GM21381 (cell line): ENCODE results near the gene SOWAHA.
"Not testable (repeated sequence)": the region's sequence is repeated elsewhere in the genome, so short reads cannot be mapped to it uniquely, and the experiment has no call there.

Source experiments
- ATAC-seq: cut with Tn5 transposase; IDR thresholded peaks from one replicate; pipeline ENCODE4 v1.9.1; 2021; ENCODE audit warnings: mild to moderate bottlenecking, moderate library complexity; ENCODE audit not compliant: unreplicated experiment

The SOWAHA gene

DNA sequence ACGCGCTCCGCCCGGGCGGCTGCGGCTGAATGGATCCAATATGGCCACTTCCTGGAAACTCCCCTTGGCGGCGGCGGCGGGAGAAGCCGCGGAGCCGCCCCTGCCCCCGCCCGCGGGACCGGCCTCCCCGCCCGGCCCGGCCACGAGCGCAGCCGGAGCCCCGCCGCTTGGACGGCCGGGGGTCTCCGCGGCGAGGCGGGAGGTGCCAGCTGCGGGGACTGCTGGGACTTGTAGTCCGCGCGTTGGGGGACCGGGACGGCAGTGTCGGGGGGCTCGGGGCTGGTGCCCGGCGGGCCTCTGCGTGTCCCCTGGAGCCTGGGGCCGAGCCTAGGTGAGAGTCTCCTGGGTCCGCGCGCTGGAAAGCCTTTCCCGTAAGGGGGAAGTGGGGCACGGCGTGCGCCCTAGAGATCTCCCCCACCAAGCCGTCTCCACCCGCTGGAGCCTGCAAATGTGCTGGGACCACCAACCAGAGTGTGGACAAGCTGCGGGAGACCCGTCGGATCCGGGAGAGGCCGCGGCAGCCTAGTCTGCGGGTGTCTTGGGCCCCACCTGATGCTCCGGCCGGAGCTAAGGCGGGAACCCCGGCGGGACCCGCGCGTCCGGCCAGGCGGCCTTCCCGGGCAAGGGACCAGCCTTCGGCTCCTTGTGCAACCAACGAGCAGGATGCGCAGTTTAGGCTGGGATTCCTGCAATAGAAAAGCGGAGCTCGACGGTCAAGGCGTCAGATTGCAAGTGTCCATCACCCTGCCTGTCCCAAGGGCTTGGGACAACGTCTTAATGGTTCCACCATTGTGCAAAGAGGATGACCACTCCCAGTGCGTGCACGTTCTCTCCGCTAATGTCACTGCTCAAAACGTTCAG lies 35.7 kb upstream of the SOWAHA start, which contains the start of gene SEPTIN8:
SEPTIN8 (minus strand) TSS at position 31 of the 861 bp plus-strand sequence. CDS start 102 bp downstream, outside the sequence.
- peak; percentile 60 for ATAC-seq

DNA sequence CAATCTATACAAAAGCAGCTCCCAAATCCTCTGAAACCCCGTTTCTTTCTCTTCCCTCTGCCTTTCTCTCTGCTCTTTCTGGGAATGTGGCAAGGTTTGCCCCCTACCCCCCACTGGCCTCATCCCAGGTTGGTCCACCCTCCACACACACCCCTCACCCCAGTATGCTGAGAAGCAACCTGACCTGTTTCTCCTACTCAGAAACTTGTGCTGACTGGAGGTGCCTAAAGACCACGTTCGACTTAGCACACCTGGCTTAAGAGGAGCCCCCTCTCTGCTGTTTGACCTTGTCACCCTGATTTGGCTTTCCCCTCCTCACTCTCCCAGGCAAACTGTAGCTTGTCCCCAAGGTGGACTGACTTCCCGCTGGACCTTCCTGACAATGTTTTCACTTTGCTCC lies 35.0 kb upstream of the SOWAHA start:
- no peak for ATAC-seq

- ATAC-seq: no peak
Measured at GRCh38 chr5:132778856-132779255, 34.2 kb upstream of the SOWAHA start.

DNA sequence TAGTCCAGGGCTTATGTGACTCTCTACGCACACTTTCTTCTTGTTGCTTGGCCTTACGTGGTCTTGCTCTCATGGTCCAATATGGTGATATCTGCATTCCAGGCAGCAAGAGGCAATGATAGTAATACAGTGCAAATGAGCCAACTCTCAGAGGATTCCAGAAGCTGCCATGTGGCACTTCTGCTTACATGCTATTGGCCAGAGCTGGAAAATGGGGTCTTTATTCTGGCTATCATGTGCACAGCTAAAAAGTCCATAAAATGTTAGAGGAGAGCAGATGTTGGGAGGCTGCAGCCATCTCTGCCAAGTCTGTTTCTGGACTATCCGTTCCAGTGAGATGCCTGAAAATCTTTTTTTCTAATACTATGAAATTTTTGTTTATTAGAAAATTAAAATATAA lies 33.1 kb upstream of the SOWAHA start:
- ATAC-seq: no peak

- ATAC-seq: no peak
Measured at GRCh38 chr5:132780577-132780976, 32.5 kb upstream of the SOWAHA start.

DNA sequence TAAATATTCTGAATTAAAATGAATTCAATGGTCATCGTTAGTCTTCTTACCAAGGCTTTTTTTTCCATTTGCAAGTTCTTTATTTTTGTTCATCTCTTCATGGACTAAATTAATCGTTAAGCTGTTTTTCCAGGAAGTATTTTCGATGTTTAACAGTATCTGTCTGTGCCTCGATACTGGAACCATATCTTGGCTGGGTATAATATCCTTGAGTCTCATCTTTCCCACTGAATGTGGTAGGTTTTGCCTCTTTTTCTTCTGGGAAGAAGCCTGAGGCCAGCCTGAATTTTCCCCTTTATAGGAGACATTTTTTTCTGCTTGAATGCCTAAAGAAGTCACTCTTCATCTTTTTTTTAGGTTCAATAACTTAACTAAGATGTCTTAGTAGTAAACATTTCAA lies 32.1 kb upstream of the SOWAHA start:
- no peak for ATAC-seq

- no peak for ATAC-seq
Measured at GRCh38 chr5:132782101-132782500, 31.0 kb upstream of the SOWAHA start.

DNA sequence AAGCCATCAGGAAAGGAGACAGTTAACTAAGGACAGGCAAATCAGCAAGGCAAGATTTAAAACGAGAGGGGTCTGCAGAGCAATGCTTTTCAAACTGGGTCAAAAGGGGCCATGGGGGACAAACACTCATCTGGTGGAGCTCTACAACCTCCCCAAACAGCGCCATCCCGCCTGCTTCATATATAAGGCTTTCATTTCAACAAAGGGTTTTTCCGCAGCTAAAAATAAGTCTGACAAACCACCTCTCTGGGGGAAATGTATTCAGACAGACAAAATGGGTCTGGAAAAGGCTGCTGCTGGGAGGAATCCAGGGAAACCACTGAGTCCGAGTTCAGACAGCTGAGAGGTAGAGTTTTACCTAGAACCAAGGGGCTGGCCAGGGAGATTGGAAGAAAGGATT lies 27.7 kb upstream of the SOWAHA start:
- no peak for ATAC-seq

DNA sequence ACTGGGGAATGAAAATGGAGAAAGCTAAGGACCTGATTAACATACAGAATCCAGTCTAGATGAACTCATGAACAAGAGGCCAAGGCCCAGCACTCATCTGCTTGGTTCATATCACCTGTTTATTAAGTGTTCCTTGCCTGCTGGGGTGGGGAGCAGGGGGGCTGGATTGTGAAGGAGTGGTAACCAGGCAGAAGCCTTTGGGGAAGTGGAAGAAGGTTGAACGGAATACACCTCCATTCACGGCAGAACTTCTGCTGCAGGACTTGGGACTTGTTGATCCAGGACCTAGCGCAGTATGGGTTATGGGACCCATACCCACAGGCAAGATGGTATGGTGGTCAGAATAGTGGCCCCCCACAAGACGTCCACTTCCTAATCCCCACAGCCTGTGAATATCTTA lies 27.2 kb upstream of the SOWAHA start:
- no peak for ATAC-seq

DNA sequence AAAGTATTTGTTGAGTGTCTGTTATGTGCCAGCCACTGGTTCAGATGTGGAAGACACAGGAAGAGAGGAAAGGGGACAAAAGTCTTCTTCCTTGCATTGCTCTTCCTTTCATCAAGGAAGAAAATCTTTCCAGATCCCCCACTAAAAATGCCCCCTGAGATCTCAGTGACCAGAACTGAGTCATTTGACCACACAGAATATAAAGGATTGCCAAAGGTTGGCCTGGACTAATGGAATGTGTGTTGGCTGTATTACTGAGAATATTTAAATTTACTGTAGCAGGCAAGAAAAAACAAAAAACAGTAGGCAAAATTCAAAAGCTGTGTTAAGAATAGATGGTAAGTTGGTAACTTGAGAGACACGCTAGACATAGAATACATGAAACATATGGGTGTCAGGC lies 26.0 kb upstream of the SOWAHA start:
- no peak for ATAC-seq

- no peak for ATAC-seq
Measured at GRCh38 chr5:132788508-132788907, 24.6 kb upstream of the SOWAHA start.

- ATAC-seq: no peak
Measured at GRCh38 chr5:132788990-132789886, 23.9 kb upstream of the SOWAHA start.

GRCh38 chr5:132790201-132790865 lies 22.8 kb upstream of the SOWAHA start:
- ATAC-seq: no peak

GRCh38 chr5:132791026-132791425 lies 22.1 kb upstream of the SOWAHA start:
- no peak for ATAC-seq

GRCh38 chr5:132797651-132798050 lies 15.5 kb upstream of the SOWAHA start:
- ATAC-seq: no peak

DNA sequence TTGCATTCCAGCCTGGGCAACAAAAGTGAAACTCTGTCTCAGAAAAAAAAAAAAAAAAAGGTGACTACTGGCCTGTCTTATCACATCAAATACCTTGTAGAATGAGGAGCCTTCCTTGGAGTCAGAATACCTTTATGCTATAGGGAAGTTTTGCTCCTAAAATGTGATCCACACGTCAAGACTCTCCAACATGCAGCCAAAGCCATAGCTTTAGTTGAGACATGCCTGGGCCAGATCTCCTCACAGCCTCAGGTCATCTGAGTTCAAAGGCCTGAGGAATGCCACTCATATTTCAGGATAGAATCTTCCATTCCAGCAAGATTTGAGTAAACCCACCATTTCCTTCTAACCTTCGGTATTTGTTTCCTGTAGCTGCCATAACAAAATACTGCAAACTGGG lies 13.7 kb upstream of the SOWAHA start:
- no peak for ATAC-seq

DNA sequence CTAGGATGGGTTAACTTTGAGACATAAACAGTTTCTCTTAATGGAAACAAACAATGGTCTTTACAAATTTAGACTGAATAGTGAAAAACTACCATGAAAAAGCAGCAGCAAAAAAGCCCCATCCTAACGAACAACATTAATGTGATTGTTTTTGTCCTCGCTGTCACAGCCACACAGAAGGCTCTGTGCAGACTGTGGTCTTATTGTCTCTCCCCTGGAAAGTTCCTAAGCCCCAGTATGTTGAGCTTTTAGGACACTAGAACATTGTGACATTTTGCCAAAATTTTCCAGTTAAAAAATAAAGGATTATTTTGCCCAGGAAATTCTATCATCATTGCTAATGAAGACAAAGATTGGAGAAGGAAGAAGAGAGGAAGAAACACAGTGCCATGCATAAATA lies 12.6 kb upstream of the SOWAHA start:
- ATAC-seq: no peak

DNA sequence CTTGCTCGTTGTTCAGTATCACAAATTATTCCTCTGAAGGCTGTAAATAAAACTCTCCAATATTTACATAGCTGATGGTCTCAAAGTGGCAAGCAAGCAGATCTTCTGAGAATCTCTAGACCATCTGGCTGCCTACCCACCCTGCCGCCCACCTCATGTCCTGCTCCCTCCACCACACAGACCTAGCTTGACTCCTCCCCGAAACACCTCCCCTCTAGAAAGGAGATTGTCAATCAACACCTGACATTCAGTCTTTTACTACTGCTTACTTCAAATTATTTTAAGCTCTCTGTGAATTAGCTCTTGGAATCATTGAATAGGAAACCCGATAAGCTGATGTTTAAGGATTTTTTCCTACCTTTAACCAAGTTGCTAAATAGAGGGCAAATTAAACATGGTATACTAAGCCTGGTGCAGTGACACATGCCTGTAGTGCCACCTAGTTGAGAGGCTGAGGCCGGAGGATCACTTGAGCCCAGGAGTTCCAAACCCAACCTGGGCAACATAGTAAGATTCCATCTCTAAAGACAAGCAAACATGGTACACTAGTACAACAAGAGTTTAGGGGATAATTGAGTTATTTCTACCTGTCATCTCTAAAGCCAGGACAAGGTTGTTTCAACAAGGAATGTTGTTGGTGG lies 10.9 kb upstream of the SOWAHA start:
- no peak for ATAC-seq

GRCh38 chr5:132802685-132803066 lies 10.4 kb upstream of the SOWAHA start:
- not testable (repeated sequence) for ATAC-seq

DNA sequence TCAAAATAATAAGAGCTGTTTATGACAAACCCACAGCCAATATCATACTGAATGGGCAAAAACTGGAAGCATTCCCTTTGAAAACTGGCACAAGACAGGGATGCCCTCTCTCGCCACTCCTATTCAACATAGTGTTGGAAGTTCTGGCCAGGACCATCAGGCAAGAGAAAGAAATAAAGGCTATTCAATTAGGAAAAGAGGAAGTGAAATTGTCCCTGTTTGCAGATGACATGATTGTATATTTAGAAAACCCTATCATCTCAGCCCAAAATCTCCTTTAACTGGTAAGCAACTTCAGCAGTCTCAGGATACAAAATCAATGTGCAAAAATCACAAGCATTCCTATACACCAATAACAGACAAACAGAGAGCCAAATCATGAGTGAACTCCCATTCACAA lies 8.9 kb upstream of the SOWAHA start:
- not testable (repeated sequence) for ATAC-seq

DNA sequence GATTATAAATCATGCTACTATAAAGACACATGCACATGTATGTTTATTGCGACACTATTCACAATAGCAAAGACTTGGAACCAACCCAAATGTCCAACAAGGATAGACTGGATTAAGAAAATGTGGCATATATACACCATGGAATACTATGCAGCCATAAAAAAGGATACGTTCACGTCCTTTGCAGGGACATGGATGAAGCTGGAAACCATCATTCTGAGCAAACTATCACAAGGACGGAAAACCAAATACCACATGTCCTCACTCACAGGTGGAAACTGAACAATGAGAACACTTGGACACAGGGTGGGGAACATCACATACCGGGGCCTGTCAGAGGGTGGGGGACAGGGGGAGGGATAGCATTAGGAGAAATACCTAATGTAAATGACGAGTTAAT lies 7.2 kb upstream of the SOWAHA start:
- ATAC-seq: not testable (repeated sequence)
